Transverse colon (tissue), 4 donors: Measurements from ENCODE around the gene TRPM1. TPM values are rescaled to one million over a fixed set of nuclear protein-coding genes. Genes with fewer than 3 reads are reported as not detected.

Experiments used
- DNase-seq: peaks from one replicate; pipeline ENCODE4 v3.0.0-alpha.2; 2019
- H3K27ac ChIP-seq, 4 donors: fragments of 200-600 bp; sonication (generic); 2 replicates each; pipeline ENCODE4 v1.5.1; 2016 to 2018; ENCODE audit warnings: inconsistent platforms in 4 of 4
- H3K27me3 ChIP-seq: fragments of 200-600 bp; sonication (generic); 2 replicates; pipeline ENCODE4 v1.5.1; 2017; ENCODE audit warnings: inconsistent platforms
- H3K36me3 ChIP-seq, 4 donors: fragments of 200-600 bp; sonication (generic); 2 replicates each; pipeline ENCODE4 v1.5.1; 2017 to 2019; ENCODE audit warnings: inconsistent platforms in 4 of 4
- H3K4me1 ChIP-seq, 4 donors: fragments of 200-600 bp; sonication (generic); 2 replicates each; pipeline ENCODE4 v1.5.1; 2017 to 2020; ENCODE audit warnings: inconsistent platforms in 4 of 4
- H3K4me3 ChIP-seq, 4 donors: fragments of 200-600 bp; sonication (generic); 1 replicate in 1 of 4; 2 replicates in 3 of 4; pipeline versions ENCODE4 v1.5.1 to v1.6.1; 2017 to 2019; ENCODE audit warnings: inconsistent platforms in 4 of 4
- H3K9me3 ChIP-seq, 2 donors: fragments of 200-600 bp; sonication (generic); 2 replicates each; pipeline ENCODE4 v1.5.1; 2017 to 2019; ENCODE audit warnings: inconsistent platforms in 2 of 2
- CTCF ChIP-seq, 5 experiments: fragments of 200-600 bp in 3 of 5; fragments of 450-650 bp in 2 of 5; sonication (generic) in 3 of 5; IDR thresholded peaks; 1 replicate in 2 of 5; 2 replicates in 3 of 5; pipeline ENCODE4 v1.5.1; 2016 to 2017; ENCODE audit warnings: antibody characterized with exemption in 5 of 5, inconsistent platforms in 3 of 5, mild to moderate bottlenecking in 2 of 5, moderate library complexity in 1 of 5
- EP300 ChIP-seq: sonication (generic); formaldehyde crosslinking; IDR thresholded peaks from one replicate; pipeline ENCODE4 v1.6.1; 2017; ENCODE audit warnings: antibody characterized with exemption, low read depth
- POLR2A ChIP-seq: fragments of 450-650 bp; IDR thresholded peaks from one replicate; pipeline ENCODE4 v1.6.1; 2016; ENCODE audit warnings: antibody characterized with exemption, mild to moderate bottlenecking, moderate library complexity
- POLR2AphosphoS5 ChIP-seq, 3 donors: sonication (generic); formaldehyde crosslinking; IDR thresholded peaks; one replicate each; pipeline ENCODE4 v1.6.1; 2016; ENCODE audit warnings: antibody characterized with exemption in 3 of 3
- WGBS, 2 donors: methylation state at CpG; one replicate each; pipeline ENCODE4 v1.1.5; 2018; ENCODE audit warnings: low coverage in 1 of 2; 5-methylcytosine and 5-hydroxymethylcytosine counted together
- in situ Hi-C, 4 donors: fragments of 200-750 bp; cut with MboI; loops; one replicate each; pipeline versions ENCODE4 v1.15.0 to v1.15.1; 2017; ENCODE audit warnings: low sequenced_read_pairs in 3 of 4, low pct_ligation_motif_present in 1 of 4, low pct_unique_long_range_greater_than_20kb in 1 of 4
- intact Hi-C: fragments of 100-400 bp; cut with DNase I; formaldehyde crosslinking; loops from one replicate; pipeline ENCODE4 v1.15.1; 2023; ENCODE audit warnings: low total_unique reads
- total RNA-seq, 4 donors: library from RNA; depleted of rRNA; stranded (reverse); fragments of >200 nt; gene quantifications; one replicate each; pipeline ENCODE4 v1.1.0, GENCODE V29; 2016

Gene TRPM1
- total RNA-seq: not detected

GRCh38 chr15:31101262-31102038 is at the start of gene TRPM1:
TRPM1 (minus strand) TSS chr15:31101725; CDS start chr15:31081355, 20,370 bp downstream.
- intact Hi-C loops: loop anchor here (1.0 kb wide), 1 partner anchor 13 kb away; no protein-coding TSS in a partner anchor
- no peaks in the 10 kb centered on the region for H3K9me3 ChIP-seq
- H3K4me1 ChIP-seq: no peaks in the 10 kb centered on the region
- TF ChIP-seq CTCF (IDR thresholded peaks at IDR 0.05) (no peak), EP300 (no peak), POLR2AphosphoS5 (IDR thresholded peaks at IDR 0.05) (no peak), POLR2A (no peak)
- H3K36me3 ChIP-seq: no peaks in the 10 kb centered on the region
- WGBS, 2 donors: 88% methylated on average over 5 of the region's 5 CpGs; no CpG with 5 or more reads in 1 of the 2 donors
- no peak within 1 kb of the TSS for H3K27ac ChIP-seq
- H3K4me3 ChIP-seq: no peak within 1 kb of the TSS
- DNase-seq: no peak
- in situ Hi-C loops: no loop called here
- no peaks in the 10 kb centered on the region for H3K27me3 ChIP-seq

GRCh38 chr15:31150732-31151231 is 49.3 kb upstream of the TRPM1 start:
- in situ Hi-C loops (no loop called here), intact Hi-C loops (no loop called here)
- H3K27ac ChIP-seq: no peak overlapping the region
- H3K9me3 ChIP-seq: no peaks in the 10 kb centered on the region
- DNase-seq: no peak
- WGBS, 2 donors: 46 to 88% methylated on average over 2 to 9 of the region's 9 CpGs
- H3K27me3 ChIP-seq: no peaks in the 10 kb centered on the region
- H3K4me3 ChIP-seq: no peak overlapping the region
- no peaks in the 10 kb centered on the region for H3K36me3 ChIP-seq
- H3K4me1 ChIP-seq: no peaks in the 10 kb centered on the region
- no peak for TF ChIP-seq POLR2AphosphoS5 (IDR thresholded peaks at IDR 0.05)
- TF ChIP-seq POLR2A: no peak
- no peak for TF ChIP-seq EP300
- no peak for TF ChIP-seq CTCF (IDR thresholded peaks at IDR 0.05)

- no peaks in the 10 kb centered on the region for H3K27me3 ChIP-seq
- H3K27ac ChIP-seq: no peak overlapping the region
- no peaks in the 10 kb centered on the region for H3K4me1 ChIP-seq
- no peaks in the 10 kb centered on the region for H3K9me3 ChIP-seq
- no peak for DNase-seq
- in situ Hi-C loops (loop anchor here in 3 of 4 donors (25.0 kb wide), 2 partner anchors 263 to 488 kb away; no protein-coding TSS in a partner anchor), intact Hi-C loops (no loop called here)
- TF ChIP-seq CTCF (IDR thresholded peaks at IDR 0.05) (no peak), POLR2A (no peak), POLR2AphosphoS5 (IDR thresholded peaks at IDR 0.05) (no peak), EP300 (no peak)
- H3K36me3 ChIP-seq: no peaks in the 10 kb centered on the region
- H3K4me3 ChIP-seq: no peak overlapping the region
- WGBS, 2 donors: 86 to 94% methylated on average over 1 to 4 of the region's 4 CpGs
Observed at GRCh38 chr15:31149987-31150386, 48.5 kb upstream of the TRPM1 start.

GRCh38 chr15:31149088-31149505 is 47.6 kb upstream of the TRPM1 start:
- in situ Hi-C loops (loop anchor here in 3 of 4 donors (25.0 kb wide), 2 partner anchors 262 to 487 kb away; no protein-coding TSS in a partner anchor), intact Hi-C loops (no loop called here)
- no peak for DNase-seq
- H3K4me1 ChIP-seq: no peaks in the 10 kb centered on the region
- H3K27ac ChIP-seq: no peak overlapping the region
- TF ChIP-seq CTCF (IDR thresholded peaks at IDR 0.05) (no peak), EP300 (no peak), POLR2AphosphoS5 (IDR thresholded peaks at IDR 0.05) (no peak)
- no peaks in the 10 kb centered on the region for H3K9me3 ChIP-seq
- H3K36me3 ChIP-seq: no peaks in the 10 kb centered on the region
- H3K27me3 ChIP-seq: no peaks in the 10 kb centered on the region
- WGBS, 2 donors: 59% methylated on average over 6 of the region's 6 CpGs; no CpG with 5 or more reads in 1 of the 2 donors
- H3K4me3 ChIP-seq: no peak overlapping the region
